ENCODE data around the gene MITF.
"Not testable (repeated sequence)": the region's sequence is repeated elsewhere in the genome, so short reads cannot be mapped to it uniquely, and the experiment has no call there.

The MITF gene

GRCh38 chr3:69872783-69873378 is 133.6 kb downstream of the MITF start:
- DNase-seq (ENCODE audit: low read depth) = no peak

- DNase-seq (ENCODE audit: low read depth) = no peak
Measured at GRCh38 chr3:69876073-69876472, 136.8 kb downstream of the MITF start.

GRCh38 chr3:69878254-69878653 is 139.0 kb downstream of the MITF start:
- no peak for DNase-seq (ENCODE audit: low read depth)

- no peak for DNase-seq (ENCODE audit: low read depth)
Measured at GRCh38 chr3:69879051-69879450, 139.8 kb downstream of the MITF start.

GRCh38 chr3:69880069-69880640 is 140.9 kb downstream of the MITF start:
- DNase-seq (ENCODE audit: low read depth) = no peak

GRCh38 chr3:69881051-69881450 is 141.8 kb downstream of the MITF start:
- no peak for DNase-seq (ENCODE audit: low read depth)

GRCh38 chr3:69881756-69882428 is 142.6 kb downstream of the MITF start:
- DNase-seq (ENCODE audit: low read depth) = no peak

GRCh38 chr3:69882560-69882959 is 143.3 kb downstream of the MITF start:
- no peak for DNase-seq (ENCODE audit: low read depth)

- DNase-seq (ENCODE audit: low read depth) = no peak
Measured at GRCh38 chr3:69888040-69888942, 149.0 kb downstream of the MITF start.

GRCh38 chr3:69888943-69889315 is 149.7 kb downstream of the MITF start:
- no peak for DNase-seq (ENCODE audit: low read depth)

GRCh38 chr3:69890084-69890483 is 150.8 kb downstream of the MITF start:
- no peak for DNase-seq (ENCODE audit: low read depth)

- no peak for DNase-seq (ENCODE audit: low read depth)
Measured at GRCh38 chr3:69890691-69891090, 151.4 kb downstream of the MITF start.

GRCh38 chr3:69892706-69893105 is 153.4 kb downstream of the MITF start:
- DNase-seq (ENCODE audit: low read depth) = no peak

GRCh38 chr3:69893274-69893673 is 154.0 kb downstream of the MITF start:
- DNase-seq (ENCODE audit: low read depth) = no peak

- no peak for DNase-seq (ENCODE audit: low read depth)
Measured at GRCh38 chr3:69896095-69896494, 156.8 kb downstream of the MITF start.

GRCh38 chr3:69900331-69900730 is 161.1 kb downstream of the MITF start:
- DNase-seq (ENCODE audit: low read depth) = no peak

GRCh38 chr3:69901802-69902201 is 162.5 kb downstream of the MITF start:
- no peak for DNase-seq (ENCODE audit: low read depth)

- no peak for DNase-seq (ENCODE audit: low read depth)
Measured at GRCh38 chr3:69902386-69902785, 163.1 kb downstream of the MITF start.

GRCh38 chr3:69906351-69906966 is 167.2 kb downstream of the MITF start:
- no peak for DNase-seq (ENCODE audit: low read depth)

- DNase-seq (ENCODE audit: low read depth) = no peak
Measured at GRCh38 chr3:69907554-69907953, 168.3 kb downstream of the MITF start.

GRCh38 chr3:69909859-69910258 is 170.6 kb downstream of the MITF start:
- not testable (repeated sequence) for DNase-seq (ENCODE audit: low read depth)

- DNase-seq (ENCODE audit: low read depth) = no peak
Measured at GRCh38 chr3:69913422-69913821, 174.2 kb downstream of the MITF start.

Measured in CMK (cell line).